Measurements from ENCODE around the gene GNMT. TPM values are rescaled to one million over a fixed set of nuclear protein-coding genes. Genes with fewer than 3 reads are reported as not detected.

The GNMT gene
- total and polyA plus RNA-seq, 4 donors = 10.5 to 163 (median 130) TPM

DNA sequence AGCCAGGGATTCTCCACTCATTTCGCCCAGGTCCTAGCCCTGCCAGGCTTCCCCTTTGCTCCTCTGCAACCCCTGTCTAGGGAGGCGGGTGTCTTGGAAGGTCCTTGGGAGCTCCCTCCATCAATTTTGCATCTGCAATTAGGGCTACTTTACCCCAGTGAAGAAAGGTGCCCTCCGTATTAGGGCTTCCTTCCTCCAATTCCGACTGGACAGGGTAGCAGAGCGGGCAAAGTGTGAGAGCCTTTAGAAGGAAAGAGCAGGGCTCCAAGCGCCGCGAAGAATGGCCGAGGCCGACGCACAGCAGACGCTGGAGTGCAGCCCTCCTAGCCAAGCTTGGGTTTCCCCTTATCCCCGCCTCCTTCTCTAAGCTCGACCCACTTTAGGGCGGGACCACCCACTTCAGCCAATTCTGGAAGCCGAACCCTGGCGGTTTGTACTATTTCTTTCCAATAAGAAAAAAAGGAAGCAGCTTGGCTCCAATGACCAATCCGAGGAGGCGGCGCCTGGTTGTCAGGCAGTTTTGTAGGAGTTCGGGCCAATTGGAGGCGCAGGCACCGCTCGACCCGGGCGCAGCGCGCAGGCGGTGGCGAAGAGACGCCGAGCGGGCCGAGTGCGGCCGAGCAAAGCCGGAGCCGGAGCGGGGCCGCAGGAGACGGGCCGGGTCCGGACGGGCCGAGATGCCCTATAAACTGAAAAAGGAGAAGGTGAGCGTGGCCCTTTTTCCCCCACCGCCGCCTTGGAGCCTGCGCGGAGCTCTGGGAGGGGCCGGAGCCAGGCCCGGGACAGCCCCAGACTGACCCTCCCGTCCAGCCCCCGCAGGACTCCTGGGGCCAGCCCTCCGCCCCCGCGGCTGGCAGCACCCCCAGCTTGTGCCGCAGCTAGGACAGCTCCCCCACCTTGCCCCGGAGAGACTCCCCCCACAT is 23.7 kb downstream of the GNMT start, which contains the start of gene PPP2R5D:
TSS of gene PPP2R5D (plus strand) at position 570 of the 923 bp plus-strand sequence. CDS start at position 678, 108 bp downstream.
- WGBS = under 1% methylated on average over 59 of the region's 59 CpGs
- Histone ChIP-seq H3K9ac (ENCODE audit: low read depth in 1 of 2, low read length in 2 of 2) (peak within 1 kb of the TSS; percentile 47 to 56), H3K4me1 (ENCODE audit: control insufficient read depth in 4 of 4, insufficient read depth in 4 of 4, low read length in 3 of 4) (peaks cover 5 to 26% (median 23%) of the 10 kb centered on the region in 4 donors)

More for the DNA sequence above, 23.7 kb downstream of the GNMT start, which contains the start of gene PPP2R5D:
- Histone ChIP-seq H3K27me3 (ENCODE audit: control insufficient read depth in 4 of 4, insufficient read depth in 4 of 4, low read length in 3 of 4) (no peaks in the 10 kb centered on the region), H3K27ac (ENCODE audit: low read depth in 1 of 2, low read length in 2 of 2) (peak within 1 kb of the TSS; percentile 74 to 77), H3K4me3 (ENCODE audit: low read depth in 1 of 3, low read length in 3 of 3) (peak within 1 kb of the TSS; percentile 61 to 86 (median 81)), H3K9me3 (ENCODE audit: control insufficient read depth in 4 of 4, low read length in 3 of 4) (no peaks in the 10 kb centered on the region), H3K36me3 (ENCODE audit: control insufficient read depth in 4 of 4, insufficient read depth in 3 of 4, low read depth in 1 of 4, low read length in 3 of 4) (no peaks in the 10 kb centered on the region)
- peak; percentile 94 for DNase-seq (ENCODE audit: low spot score)
- TF ChIP-seq ZBTB33 (IDR thresholded peaks at IDR 0.05) = no peak
- peak; percentile 21 for TF ChIP-seq FOXA1 (IDR thresholded peaks at IDR 0.05)
- no peak for TF ChIP-seq EGR1 (IDR thresholded peaks at IDR 0.05; ENCODE audit: low read depth in 2 of 2)
- peak; percentile 86 for TF ChIP-seq YY1 (IDR thresholded peaks at IDR 0.05)
- peak; percentile 84 for TF ChIP-seq SP1 (IDR thresholded peaks at IDR 0.05)
- TF ChIP-seq FOXA2 (IDR thresholded peaks at IDR 0.05) = no peak
- TF ChIP-seq RXRA (IDR thresholded peaks at IDR 0.05) = peak in 1 of 2 donors; percentile 44
- peak in 1 of 2 donors; percentile 61 for TF ChIP-seq GABPA (IDR thresholded peaks at IDR 0.05 in 1 of 2, conservative IDR thresholded peaks at IDR 0.05 in 1 of 2)
- peak; percentile 52 to 56 for TF ChIP-seq RAD21 (IDR thresholded peaks at IDR 0.05)
- TF ChIP-seq, protein P1, sequence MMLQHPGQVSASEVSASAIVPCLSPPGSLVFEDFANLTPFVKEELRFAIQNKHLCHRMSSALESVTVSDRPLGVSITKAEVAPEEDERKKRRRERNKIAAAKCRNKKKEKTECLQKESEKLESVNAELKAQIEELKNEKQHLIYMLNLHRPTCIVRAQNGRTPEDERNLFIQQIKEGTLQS (IDR thresholded peaks at IDR 0.05) = no peak
- TF ChIP-seq, protein P2, sequence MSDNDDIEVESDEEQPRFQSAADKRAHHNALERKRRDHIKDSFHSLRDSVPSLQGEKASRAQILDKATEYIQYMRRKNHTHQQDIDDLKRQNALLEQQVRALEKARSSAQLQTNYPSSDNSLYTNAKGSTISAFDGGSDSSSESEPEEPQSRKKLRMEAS (IDR thresholded peaks at IDR 0.05) = no peak
- peak; percentile 74 for TF ChIP-seq TAF1 (conservative IDR thresholded peaks at IDR 0.05)
- no peak for TF ChIP-seq NR2F2 (IDR thresholded peaks at IDR 0.05)
- TF ChIP-seq CTCF (IDR thresholded peaks at IDR 0.05; ENCODE audit: low read depth, low read length, missing input control) = peak; percentile 30
- TF ChIP-seq HNF4G (IDR thresholded peaks at IDR 0.05) = no peak
- TF ChIP-seq HNF4A (conservative IDR thresholded peaks at IDR 0.05) = peak in 1 of 2 donors; percentile 17
- TF ChIP-seq, protein P3, sequence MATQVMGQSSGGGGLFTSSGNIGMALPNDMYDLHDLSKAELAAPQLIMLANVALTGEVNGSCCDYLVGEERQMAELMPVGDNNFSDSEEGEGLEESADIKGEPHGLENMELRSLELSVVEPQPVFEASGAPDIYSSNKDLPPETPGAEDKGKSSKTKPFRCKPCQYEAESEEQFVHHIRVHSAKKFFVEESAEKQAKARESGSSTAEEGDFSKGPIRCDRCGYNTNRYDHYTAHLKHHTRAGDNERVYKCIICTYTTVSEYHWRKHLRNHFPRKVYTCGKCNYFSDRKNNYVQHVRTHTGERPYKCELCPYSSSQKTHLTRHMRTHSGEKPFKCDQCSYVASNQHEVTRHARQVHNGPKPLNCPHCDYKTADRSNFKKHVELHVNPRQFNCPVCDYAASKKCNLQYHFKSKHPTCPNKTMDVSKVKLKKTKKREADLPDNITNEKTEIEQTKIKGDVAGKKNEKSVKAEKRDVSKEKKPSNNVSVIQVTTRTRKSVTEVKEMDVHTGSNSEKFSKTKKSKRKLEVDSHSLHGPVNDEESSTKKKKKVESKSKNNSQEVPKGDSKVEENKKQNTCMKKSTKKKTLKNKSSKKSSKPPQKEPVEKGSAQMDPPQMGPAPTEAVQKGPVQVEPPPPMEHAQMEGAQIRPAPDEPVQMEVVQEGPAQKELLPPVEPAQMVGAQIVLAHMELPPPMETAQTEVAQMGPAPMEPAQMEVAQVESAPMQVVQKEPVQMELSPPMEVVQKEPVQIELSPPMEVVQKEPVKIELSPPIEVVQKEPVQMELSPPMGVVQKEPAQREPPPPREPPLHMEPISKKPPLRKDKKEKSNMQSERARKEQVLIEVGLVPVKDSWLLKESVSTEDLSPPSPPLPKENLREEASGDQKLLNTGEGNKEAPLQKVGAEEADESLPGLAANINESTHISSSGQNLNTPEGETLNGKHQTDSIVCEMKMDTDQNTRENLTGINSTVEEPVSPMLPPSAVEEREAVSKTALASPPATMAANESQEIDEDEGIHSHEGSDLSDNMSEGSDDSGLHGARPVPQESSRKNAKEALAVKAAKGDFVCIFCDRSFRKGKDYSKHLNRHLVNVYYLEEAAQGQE (IDR thresholded peaks at IDR 0.05) = peak; percentile 58
